HL-60 (cell line): ENCODE measurements around the gene CDK5RAP1.

Source experiments
- DNase-seq, 2 experiments: peaks; one replicate each; pipeline ENCODE4 v3.0.0-alpha.2; 2010 to 2020; ENCODE audit warnings: low read depth in 1 of 2, low spot score in 1 of 2
- H3K27ac ChIP-seq: fragments of 250-450 bp; sonication (Bioruptor Pico); replicated peaks from 2 replicates; pipeline ENCODE4 v1.5.1; 2020; ENCODE audit warnings: mild to moderate bottlenecking, moderate library complexity
- H3K27me3 ChIP-seq: fragments of 250-450 bp; sonication (Bioruptor Pico); 2 replicates; pipeline ENCODE4 v1.5.1; 2021; ENCODE audit warnings: mild to moderate bottlenecking, moderate library complexity; ENCODE audit not compliant: insufficient read depth, poor library complexity, severe bottlenecking
- H3K4me3 ChIP-seq: replicated peaks from 2 replicates; pipeline ENCODE4 v1.5.1; 2011; ENCODE audit warnings: mild to moderate bottlenecking, control low read depth, low read length; ENCODE audit not compliant: insufficient read depth
- GABPA ChIP-seq: IDR thresholded peaks from 2 replicates; pipeline ENCODE4 v1.6.1; 2012; ENCODE audit warnings: low read depth
- POLR2AphosphoS5 ChIP-seq: IDR thresholded peaks from 2 replicates; pipeline ENCODE4 v1.6.1; 2012; ENCODE audit warnings: low read depth
- SPI1 ChIP-seq: IDR thresholded peaks from 2 replicates; pipeline ENCODE4 v1.6.1; 2012; ENCODE audit warnings: low read depth, mild to moderate bottlenecking, borderline replicate concordance
- TF ChIP-seq, protein P1 (sequence below): IDR thresholded peaks from one replicate; pipeline ENCODE4 v1.5.1; 2011; ENCODE audit warnings: low read length, control low read depth, inconsistent platforms; ENCODE audit not compliant: insufficient read depth
- TF ChIP-seq, protein P2 (sequence below): IDR thresholded peaks from 2 replicates; pipeline ENCODE4 v1.6.1; 2012; ENCODE audit warnings: low read depth; ENCODE audit not compliant: insufficient replicate concordance

CDK5RAP1 gene

DNA sequence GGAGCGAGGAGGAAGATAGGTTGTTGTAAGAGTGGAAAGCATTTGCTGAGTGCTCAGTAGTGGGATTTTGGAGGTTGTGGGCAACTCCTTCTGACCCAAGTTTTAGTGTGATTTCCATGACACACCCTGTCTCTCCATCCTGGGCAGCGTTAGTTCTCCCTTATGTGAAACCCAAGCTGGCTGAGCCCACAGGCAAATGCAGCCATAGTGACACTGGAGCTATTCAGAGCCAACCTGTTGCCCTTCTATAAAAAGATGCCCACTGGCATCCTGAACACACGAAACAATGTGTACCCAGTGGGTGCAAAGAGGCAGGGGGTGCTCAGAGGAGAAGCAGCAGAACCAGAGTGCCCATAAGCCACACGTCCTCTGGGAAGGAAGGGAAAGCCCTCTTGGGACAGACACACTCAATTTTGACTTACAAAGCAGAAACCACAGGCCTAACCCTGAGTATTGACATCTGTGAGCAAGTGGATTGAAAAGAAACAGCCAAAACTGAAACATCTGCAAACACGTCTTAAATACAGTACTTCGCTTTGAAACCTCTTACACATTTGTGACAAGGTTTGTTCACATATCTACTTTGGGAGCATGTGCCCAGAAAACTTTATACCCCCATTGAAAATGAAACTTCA lies 63.7 kb downstream of the CDK5RAP1 start:
- Histone ChIP-seq H3K4me3 (no peak overlapping the region), H3K27ac (no peak overlapping the region), H3K27me3 (no peaks in the 10 kb centered on the region)
- no peak for TF ChIP-seq POLR2AphosphoS5
- no peak for TF ChIP-seq SPI1
- no peak for TF ChIP-seq GABPA
- TF ChIP-seq, protein P1, sequence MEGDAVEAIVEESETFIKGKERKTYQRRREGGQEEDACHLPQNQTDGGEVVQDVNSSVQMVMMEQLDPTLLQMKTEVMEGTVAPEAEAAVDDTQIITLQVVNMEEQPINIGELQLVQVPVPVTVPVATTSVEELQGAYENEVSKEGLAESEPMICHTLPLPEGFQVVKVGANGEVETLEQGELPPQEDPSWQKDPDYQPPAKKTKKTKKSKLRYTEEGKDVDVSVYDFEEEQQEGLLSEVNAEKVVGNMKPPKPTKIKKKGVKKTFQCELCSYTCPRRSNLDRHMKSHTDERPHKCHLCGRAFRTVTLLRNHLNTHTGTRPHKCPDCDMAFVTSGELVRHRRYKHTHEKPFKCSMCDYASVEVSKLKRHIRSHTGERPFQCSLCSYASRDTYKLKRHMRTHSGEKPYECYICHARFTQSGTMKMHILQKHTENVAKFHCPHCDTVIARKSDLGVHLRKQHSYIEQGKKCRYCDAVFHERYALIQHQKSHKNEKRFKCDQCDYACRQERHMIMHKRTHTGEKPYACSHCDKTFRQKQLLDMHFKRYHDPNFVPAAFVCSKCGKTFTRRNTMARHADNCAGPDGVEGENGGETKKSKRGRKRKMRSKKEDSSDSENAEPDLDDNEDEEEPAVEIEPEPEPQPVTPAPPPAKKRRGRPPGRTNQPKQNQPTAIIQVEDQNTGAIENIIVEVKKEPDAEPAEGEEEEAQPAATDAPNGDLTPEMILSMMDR, result no peak
- TF ChIP-seq, protein P2, sequence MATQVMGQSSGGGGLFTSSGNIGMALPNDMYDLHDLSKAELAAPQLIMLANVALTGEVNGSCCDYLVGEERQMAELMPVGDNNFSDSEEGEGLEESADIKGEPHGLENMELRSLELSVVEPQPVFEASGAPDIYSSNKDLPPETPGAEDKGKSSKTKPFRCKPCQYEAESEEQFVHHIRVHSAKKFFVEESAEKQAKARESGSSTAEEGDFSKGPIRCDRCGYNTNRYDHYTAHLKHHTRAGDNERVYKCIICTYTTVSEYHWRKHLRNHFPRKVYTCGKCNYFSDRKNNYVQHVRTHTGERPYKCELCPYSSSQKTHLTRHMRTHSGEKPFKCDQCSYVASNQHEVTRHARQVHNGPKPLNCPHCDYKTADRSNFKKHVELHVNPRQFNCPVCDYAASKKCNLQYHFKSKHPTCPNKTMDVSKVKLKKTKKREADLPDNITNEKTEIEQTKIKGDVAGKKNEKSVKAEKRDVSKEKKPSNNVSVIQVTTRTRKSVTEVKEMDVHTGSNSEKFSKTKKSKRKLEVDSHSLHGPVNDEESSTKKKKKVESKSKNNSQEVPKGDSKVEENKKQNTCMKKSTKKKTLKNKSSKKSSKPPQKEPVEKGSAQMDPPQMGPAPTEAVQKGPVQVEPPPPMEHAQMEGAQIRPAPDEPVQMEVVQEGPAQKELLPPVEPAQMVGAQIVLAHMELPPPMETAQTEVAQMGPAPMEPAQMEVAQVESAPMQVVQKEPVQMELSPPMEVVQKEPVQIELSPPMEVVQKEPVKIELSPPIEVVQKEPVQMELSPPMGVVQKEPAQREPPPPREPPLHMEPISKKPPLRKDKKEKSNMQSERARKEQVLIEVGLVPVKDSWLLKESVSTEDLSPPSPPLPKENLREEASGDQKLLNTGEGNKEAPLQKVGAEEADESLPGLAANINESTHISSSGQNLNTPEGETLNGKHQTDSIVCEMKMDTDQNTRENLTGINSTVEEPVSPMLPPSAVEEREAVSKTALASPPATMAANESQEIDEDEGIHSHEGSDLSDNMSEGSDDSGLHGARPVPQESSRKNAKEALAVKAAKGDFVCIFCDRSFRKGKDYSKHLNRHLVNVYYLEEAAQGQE, result no peak
- DNase-seq, result no peak

DNA sequence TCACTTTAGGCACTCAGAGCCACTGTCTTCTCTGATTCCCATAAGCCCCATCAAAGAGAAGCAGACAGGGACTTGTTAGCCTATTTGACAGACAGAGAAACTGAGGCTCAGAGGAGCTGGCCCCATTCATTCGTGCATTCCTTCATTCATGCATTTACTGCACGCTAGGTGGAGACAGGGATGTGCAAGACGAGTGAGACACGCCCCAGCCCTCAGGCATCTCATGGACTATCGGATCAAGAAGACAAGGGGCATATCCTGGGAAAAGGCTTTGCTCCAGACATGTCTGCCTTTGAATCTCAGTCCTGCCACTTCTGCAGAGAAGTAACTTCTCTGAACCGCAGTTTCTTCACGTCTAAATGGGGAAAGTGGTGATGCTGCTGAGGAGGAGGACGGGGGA lies 64.2 kb downstream of the CDK5RAP1 start:
- TF ChIP-seq, protein P1, result no peak
- TF ChIP-seq SPI1, result no peak
- TF ChIP-seq, protein P2, result no peak
- no peak for TF ChIP-seq POLR2AphosphoS5
- TF ChIP-seq GABPA, result no peak
- no peak overlapping the region for H3K4me3 ChIP-seq
- no peak overlapping the region for H3K27ac ChIP-seq
- no peak for DNase-seq
- H3K27me3 ChIP-seq, result no peaks in the 10 kb centered on the region

DNA sequence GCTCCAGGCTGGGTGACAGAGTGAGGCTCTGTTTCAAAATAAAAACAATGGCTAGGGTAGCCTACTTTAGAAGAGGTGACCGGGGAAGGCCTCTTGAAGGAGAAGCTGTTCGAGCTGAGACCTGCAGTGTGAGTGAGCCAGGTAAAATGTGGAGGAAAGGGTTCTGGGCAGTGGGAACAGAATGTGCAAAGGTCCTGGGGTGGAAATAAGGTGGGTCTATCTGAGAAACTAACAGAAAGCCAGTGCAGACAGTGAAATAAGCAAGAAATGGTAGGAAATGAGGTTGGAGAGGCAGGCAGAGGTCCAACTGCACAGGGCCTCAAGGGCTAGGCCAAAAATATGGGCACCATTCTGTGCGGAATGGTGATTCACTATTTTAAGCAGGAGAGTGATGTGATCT lies 64.9 kb downstream of the CDK5RAP1 start:
- TF ChIP-seq, protein P1, result no peak
- TF ChIP-seq POLR2AphosphoS5 (no peak), SPI1 (no peak), GABPA (no peak)
- TF ChIP-seq, protein P2, result no peak
- H3K4me3 ChIP-seq, result no peak overlapping the region
- no peaks in the 10 kb centered on the region for H3K27me3 ChIP-seq
- no peak for DNase-seq
- H3K27ac ChIP-seq, result no peak overlapping the region
